Hepatic stellate cell (primary cell): ENCODE data around the gene NCOR2.
"Not testable (repeated sequence)": the region's sequence is repeated elsewhere in the genome, so short reads cannot be mapped to it uniquely, and the experiment has no call there.

ENCODE experiments used
- DNase-seq: peaks from one replicate; pipeline ENCODE4 v3.0.0; 2011; ENCODE audit warnings: low spot score

The NCOR2 gene

GRCh38 chr12:124601706-124602105, 34.3 kb upstream of the NCOR2 start:
- no peak for DNase-seq

- DNase-seq: no peak
These were observed 31.9 kb upstream of the NCOR2 start for GRCh38 chr12:124599074-124599999.

GRCh38 chr12:124597041-124597440, 29.6 kb upstream of the NCOR2 start:
- DNase-seq: no peak

- DNase-seq: no peak
These were observed 28.0 kb upstream of the NCOR2 start for GRCh38 chr12:124595444-124595843.

- DNase-seq: no peak
These were observed 27.4 kb upstream of the NCOR2 start for GRCh38 chr12:124594851-124595250.

- DNase-seq: no peak
These were observed 26.5 kb upstream of the NCOR2 start for GRCh38 chr12:124593851-124594401.

- no peak for DNase-seq
These were observed 25.8 kb upstream of the NCOR2 start for GRCh38 chr12:124593176-124593575.

- DNase-seq: no peak
These were observed 25.2 kb upstream of the NCOR2 start for GRCh38 chr12:124592481-124593160.

- DNase-seq: peak; percentile 65
These were observed 24.6 kb upstream of the NCOR2 start for GRCh38 chr12:124592050-124592449.

GRCh38 chr12:124590447-124590846, 23.0 kb upstream of the NCOR2 start:
- no peak for DNase-seq

- peak; percentile 87 for DNase-seq
These were observed 21.4 kb upstream of the NCOR2 start for GRCh38 chr12:124588751-124589267.

GRCh38 chr12:124588018-124588634, 20.7 kb upstream of the NCOR2 start:
- DNase-seq: no peak

GRCh38 chr12:124586756-124587155, 19.3 kb upstream of the NCOR2 start:
- no peak for DNase-seq

GRCh38 chr12:124584494-124584893, 17.1 kb upstream of the NCOR2 start:
- DNase-seq: not testable (repeated sequence)

- DNase-seq: peak; percentile 46
These were observed 16.4 kb upstream of the NCOR2 start for GRCh38 chr12:124583854-124584253.

GRCh38 chr12:124582108-124582424, 14.7 kb upstream of the NCOR2 start:
- no peak for DNase-seq

GRCh38 chr12:124581307-124582107, 14.1 kb upstream of the NCOR2 start:
- DNase-seq: no peak

- no peak for DNase-seq
These were observed 12.6 kb upstream of the NCOR2 start for GRCh38 chr12:124579921-124580517.

GRCh38 chr12:124578854-124579253, 11.4 kb upstream of the NCOR2 start:
- DNase-seq: no peak

GRCh38 chr12:124578445-124578844, 11.0 kb upstream of the NCOR2 start:
- no peak for DNase-seq

GRCh38 chr12:124577986-124578385, 10.6 kb upstream of the NCOR2 start:
- DNase-seq: no peak
